ENCODE measurements around the gene SOX4.

Gene SOX4

DNA sequence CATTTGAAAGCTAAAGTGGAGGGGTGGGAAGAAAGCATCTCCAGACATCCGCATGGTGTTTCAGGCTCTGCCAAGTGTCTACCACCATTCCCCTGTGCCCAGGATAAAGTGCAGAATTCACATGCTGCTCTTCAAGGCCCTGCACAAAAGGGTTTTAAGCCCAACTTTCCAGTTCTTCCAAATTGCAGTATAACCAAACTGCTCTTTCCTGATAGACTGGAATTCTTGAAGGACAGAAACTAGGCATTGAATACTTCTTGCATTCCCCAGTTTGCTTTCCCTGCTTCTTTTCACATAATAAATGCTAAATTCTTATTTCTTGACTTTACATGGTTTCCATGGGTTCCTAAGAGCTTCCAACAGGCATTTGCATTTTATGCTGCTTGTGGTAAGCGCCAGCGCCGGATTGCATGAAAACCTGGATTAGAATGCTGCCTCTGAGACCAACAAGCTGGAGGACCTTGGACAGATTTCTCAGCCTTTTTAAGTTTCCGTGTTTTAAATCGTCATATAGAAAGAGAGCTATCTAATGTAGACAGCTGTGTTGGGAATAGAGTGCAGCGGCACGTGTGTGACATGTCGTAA is 7.9 kb downstream of the SOX4 start:
- POLR2A ChIA-PET, result interaction anchor here (0.6 to 0.9 kb wide), 2 partner anchors 8 to 66 kb away, joined by 4 to 5 read pairs; partner anchors contain the start of gene SOX4
- CTCF ChIA-PET, result interaction anchor here (1.1 kb wide), 1 partner anchor 9 kb away, joined by 3 read pairs; no protein-coding TSS in a partner anchor

GRCh38 chr6:21601932-21602390 is 8.4 kb downstream of the SOX4 start:
- DNase-seq (ENCODE audit: extremely low spot score), result no peak
- ChIA-PET CTCF (interaction anchor here (1.1 kb wide), 1 partner anchor 8 kb away, joined by 3 read pairs; no protein-coding TSS in a partner anchor), POLR2A (interaction anchor here (0.9 kb wide), 1 partner anchor 9 kb away, joined by 4 read pairs; the partner anchor contains the start of gene SOX4)
- TF ChIP-seq, protein P1, sequence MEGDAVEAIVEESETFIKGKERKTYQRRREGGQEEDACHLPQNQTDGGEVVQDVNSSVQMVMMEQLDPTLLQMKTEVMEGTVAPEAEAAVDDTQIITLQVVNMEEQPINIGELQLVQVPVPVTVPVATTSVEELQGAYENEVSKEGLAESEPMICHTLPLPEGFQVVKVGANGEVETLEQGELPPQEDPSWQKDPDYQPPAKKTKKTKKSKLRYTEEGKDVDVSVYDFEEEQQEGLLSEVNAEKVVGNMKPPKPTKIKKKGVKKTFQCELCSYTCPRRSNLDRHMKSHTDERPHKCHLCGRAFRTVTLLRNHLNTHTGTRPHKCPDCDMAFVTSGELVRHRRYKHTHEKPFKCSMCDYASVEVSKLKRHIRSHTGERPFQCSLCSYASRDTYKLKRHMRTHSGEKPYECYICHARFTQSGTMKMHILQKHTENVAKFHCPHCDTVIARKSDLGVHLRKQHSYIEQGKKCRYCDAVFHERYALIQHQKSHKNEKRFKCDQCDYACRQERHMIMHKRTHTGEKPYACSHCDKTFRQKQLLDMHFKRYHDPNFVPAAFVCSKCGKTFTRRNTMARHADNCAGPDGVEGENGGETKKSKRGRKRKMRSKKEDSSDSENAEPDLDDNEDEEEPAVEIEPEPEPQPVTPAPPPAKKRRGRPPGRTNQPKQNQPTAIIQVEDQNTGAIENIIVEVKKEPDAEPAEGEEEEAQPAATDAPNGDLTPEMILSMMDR (IDR thresholded peaks at IDR 0.05; ENCODE audit: control extremely low read depth, extremely low read depth, low read depth, missing control alignments), result no peak

More for the DNA sequence above, 7.9 kb downstream of the SOX4 start:
- TF ChIP-seq, protein P1 (IDR thresholded peaks at IDR 0.05; ENCODE audit: control extremely low read depth, extremely low read depth, low read depth, missing control alignments), result no peak
- DNase-seq (ENCODE audit: extremely low spot score), result no peak

DNA sequence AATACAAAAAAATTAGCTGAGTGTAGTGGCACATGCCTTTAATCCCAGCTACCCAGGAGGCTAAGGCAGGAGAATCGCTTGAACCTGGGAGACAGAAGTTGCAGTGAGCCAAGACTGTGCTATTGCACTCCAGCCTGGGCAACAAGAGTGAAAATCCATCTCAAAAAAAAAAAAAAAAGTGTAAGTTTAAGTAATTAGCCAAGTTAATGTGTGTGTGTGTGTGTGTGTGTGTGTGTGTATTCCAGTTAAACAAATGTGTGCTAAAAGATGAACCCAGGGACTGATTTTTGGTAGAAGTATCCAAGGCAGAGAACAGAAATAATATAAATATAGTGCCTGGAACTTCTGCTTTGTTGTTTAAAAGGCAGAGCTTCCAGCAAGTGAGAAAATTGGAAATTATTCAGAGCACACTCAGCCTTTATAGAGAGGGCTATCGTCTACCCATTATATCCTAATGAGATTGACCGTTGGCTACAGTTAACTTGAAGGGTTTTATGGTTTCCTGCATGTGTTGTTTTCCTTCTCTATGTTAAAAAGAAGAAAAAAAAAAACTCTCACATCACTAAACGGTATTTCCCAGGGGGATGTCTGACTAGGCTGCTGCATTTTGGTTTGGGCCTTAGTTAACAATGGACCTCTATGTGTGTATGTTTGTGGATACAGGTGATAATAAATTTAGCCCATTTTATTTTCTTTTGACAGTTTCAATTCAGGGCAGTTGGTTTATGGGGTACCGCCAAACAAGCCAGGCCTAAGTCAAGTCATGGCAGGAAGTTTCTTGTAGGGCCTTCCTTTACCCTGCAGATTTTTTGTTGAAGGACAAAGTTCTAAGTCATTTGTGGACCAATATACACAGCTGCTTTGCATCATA is 9.8 kb downstream of the SOX4 start:
- DNase-seq (ENCODE audit: extremely low spot score), result no peak
- TF ChIP-seq, protein P1 (IDR thresholded peaks at IDR 0.05; ENCODE audit: control extremely low read depth, extremely low read depth, low read depth, missing control alignments), result no peak
- CTCF ChIA-PET, result no interaction called here
- POLR2A ChIA-PET, result interaction anchor here (0.7 kb wide), 1 partner anchor 425 kb away, joined by 4 read pairs; no protein-coding TSS in a partner anchor

- ChIA-PET POLR2A (no interaction called here), CTCF (no interaction called here)
- DNase-seq (ENCODE audit: extremely low spot score), result no peak
- TF ChIP-seq, protein P1 (IDR thresholded peaks at IDR 0.05; ENCODE audit: control extremely low read depth, extremely low read depth, low read depth, missing control alignments), result no peak
These were observed 10.5 kb downstream of the SOX4 start for GRCh38 chr6:21604081-21604480.

GRCh38 chr6:21605166-21605565 is 11.6 kb downstream of the SOX4 start:
- POLR2A ChIA-PET, result no interaction called here
- CTCF ChIA-PET, result interaction anchor here (0.9 to 2.4 kb wide), 2 partner anchors 8 to 17 kb away, joined by 3 to 9 read pairs; no protein-coding TSS in a partner anchor

DNA sequence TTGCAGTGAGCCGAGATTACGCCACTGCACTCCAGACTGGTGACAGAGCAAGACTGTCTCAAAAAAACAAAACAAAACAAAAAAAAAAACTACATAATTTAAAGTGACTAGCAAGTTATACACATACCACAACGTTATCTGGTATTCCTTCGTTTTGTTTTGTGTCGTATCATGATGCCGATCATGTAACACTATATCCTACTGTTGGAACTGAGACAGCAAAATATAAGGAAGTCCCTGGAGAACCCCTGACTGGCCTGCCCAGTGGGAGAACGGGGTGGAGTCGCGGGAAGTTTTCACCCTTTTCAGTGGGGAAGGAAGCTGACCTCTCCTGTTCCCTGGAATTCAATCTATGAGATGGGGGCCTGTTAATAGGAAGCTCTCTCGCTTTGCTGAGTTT is 15.1 kb downstream of the SOX4 start:
- TF ChIP-seq, protein P1 (IDR thresholded peaks at IDR 0.05; ENCODE audit: control extremely low read depth, extremely low read depth, low read depth, missing control alignments), result no peak
- DNase-seq (ENCODE audit: extremely low spot score), result no peak
- CTCF ChIA-PET, result interaction anchor here (0.8 to 2.8 kb wide), 3 partner anchors 12 to 1044 kb away, joined by 3 to 8 read pairs (median 4); no protein-coding TSS in a partner anchor
- POLR2A ChIA-PET, result no interaction called here

More at GRCh38 chr6:21605166-21605565, 11.6 kb downstream of the SOX4 start:
- TF ChIP-seq, protein P1 (IDR thresholded peaks at IDR 0.05; ENCODE audit: control extremely low read depth, extremely low read depth, low read depth, missing control alignments), result no peak
- no peak for DNase-seq (ENCODE audit: extremely low spot score)

All from GM10248 (cell line).